HepG2 (cell line): Measurements from ENCODE around the gene PCAT6.

Source experiments
- HNRNPH1 ChIP-seq: fragments of 200-400 bp; formaldehyde crosslinking; optimal IDR thresholded peaks from 2 replicates; pipeline ENCODE3; 2017; ENCODE audit warnings: mild to moderate bottlenecking, low read depth, low read length
- MAF1 ChIP-seq: sonication (generic); formaldehyde crosslinking; IDR thresholded peaks from 2 replicates; pipeline ENCODE4 v1.5.0; 2020; ENCODE audit warnings: missing genetic modification reagents, borderline replicate concordance
- RAD21 ChIP-seq: fragments of 450-650 bp; formaldehyde crosslinking; IDR thresholded peaks from 2 replicates; pipeline ENCODE4 v1.5.0; 2020; ENCODE audit warnings: mild to moderate bottlenecking
- RFX5 ChIP-seq: IDR thresholded peaks from 2 replicates; pipeline ENCODE4 v1.6.1; 2011; ENCODE audit warnings: low read depth, low read length, improper control_type of control experiment
- ZFYVE20 ChIP-seq: sonication (generic); formaldehyde crosslinking; IDR thresholded peaks from 2 replicates; pipeline ENCODE4 v1.8.0; 2023; ENCODE audit warnings: low read depth, mild to moderate bottlenecking, moderate library complexity, missing genetic modification reagents, borderline replicate concordance
- ZKSCAN1 ChIP-seq: fragments of 150-350 bp; IDR thresholded peaks from 2 replicates; pipeline ENCODE4 v1.6.1; 2014; ENCODE audit warnings: low read length
- ZNF17 ChIP-seq: sonication (generic); formaldehyde crosslinking; IDR thresholded peaks from 2 replicates; pipeline ENCODE4 v1.5.0; 2020; ENCODE audit warnings: mild to moderate bottlenecking, missing genetic modification reagents
- ZNF616 ChIP-seq: sonication (generic); formaldehyde crosslinking; IDR thresholded peaks from 2 replicates; pipeline ENCODE4 v1.5.0; 2020; ENCODE audit warnings: low read depth, mild to moderate bottlenecking, missing genetic modification reagents
- ZNF782 ChIP-seq: sonication (generic); formaldehyde crosslinking; IDR thresholded peaks from 2 replicates; pipeline ENCODE4 v1.4.0; 2020; ENCODE audit warnings: missing genetic modification reagents, mild to moderate bottlenecking, borderline replicate concordance
- TF ChIP-seq, protein P1 (sequence below), 2 experiments: fragments of 450-650 bp in 1 of 2; sonication (generic) in 1 of 2; formaldehyde crosslinking in 1 of 2; IDR thresholded peaks; 2 replicates each; pipeline versions ENCODE4 v1.6.1 to v1.8.0; 2016 to 2022; ENCODE audit warnings: antibody characterized with exemption in 1 of 2, mild to moderate bottlenecking in 1 of 2, missing genetic modification reagents in 1 of 2
- TF ChIP-seq, protein P2 (sequence below): sonication (generic); formaldehyde crosslinking; IDR thresholded peaks from 2 replicates; pipeline ENCODE4 v1.5.0; 2020; ENCODE audit warnings: mild to moderate bottlenecking, missing genetic modification reagents, moderate library complexity
- TF ChIP-seq, protein P3 (sequence below), 2 experiments: IDR thresholded peaks; 2 replicates each; pipeline ENCODE4 v1.6.1; 2011 to 2012; ENCODE audit warnings: low read length in 2 of 2, borderline replicate concordance in 1 of 2, low read depth in 1 of 2, mild to moderate bottlenecking in 1 of 2, moderate library complexity in 1 of 2
- TF ChIP-seq, protein P4 (sequence below): sonication (generic); formaldehyde crosslinking; IDR thresholded peaks from 2 replicates; pipeline ENCODE4 v1.5.1; 2020; ENCODE audit warnings: mild to moderate bottlenecking, missing genetic modification reagents, borderline replicate concordance

DNA sequence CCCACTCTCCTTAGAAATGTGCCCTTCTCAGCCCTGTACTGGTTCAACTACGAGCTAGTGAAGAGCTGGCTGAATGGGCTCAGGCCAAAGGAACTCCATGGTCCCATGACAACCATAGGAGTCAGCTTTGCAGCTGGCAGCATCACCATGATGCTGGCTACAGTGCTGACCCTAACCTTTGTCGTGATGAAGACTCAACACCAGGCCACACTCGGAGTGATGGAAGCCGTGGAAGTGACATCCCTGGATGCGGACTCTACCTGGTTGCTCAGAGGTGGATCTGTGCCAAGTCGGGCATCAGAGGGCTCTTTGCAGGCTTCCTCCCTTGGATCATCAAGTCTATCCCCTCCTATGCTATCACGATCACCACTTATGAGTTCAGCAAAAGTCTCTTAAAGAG lies 14.1 kb upstream of the PCAT6 start:
- TF ChIP-seq MAF1, result no peak
- no peak for TF ChIP-seq ZNF782
- TF ChIP-seq ZFYVE20 (CRISPR knock-in tag), result no peak
- TF ChIP-seq, protein P1, sequence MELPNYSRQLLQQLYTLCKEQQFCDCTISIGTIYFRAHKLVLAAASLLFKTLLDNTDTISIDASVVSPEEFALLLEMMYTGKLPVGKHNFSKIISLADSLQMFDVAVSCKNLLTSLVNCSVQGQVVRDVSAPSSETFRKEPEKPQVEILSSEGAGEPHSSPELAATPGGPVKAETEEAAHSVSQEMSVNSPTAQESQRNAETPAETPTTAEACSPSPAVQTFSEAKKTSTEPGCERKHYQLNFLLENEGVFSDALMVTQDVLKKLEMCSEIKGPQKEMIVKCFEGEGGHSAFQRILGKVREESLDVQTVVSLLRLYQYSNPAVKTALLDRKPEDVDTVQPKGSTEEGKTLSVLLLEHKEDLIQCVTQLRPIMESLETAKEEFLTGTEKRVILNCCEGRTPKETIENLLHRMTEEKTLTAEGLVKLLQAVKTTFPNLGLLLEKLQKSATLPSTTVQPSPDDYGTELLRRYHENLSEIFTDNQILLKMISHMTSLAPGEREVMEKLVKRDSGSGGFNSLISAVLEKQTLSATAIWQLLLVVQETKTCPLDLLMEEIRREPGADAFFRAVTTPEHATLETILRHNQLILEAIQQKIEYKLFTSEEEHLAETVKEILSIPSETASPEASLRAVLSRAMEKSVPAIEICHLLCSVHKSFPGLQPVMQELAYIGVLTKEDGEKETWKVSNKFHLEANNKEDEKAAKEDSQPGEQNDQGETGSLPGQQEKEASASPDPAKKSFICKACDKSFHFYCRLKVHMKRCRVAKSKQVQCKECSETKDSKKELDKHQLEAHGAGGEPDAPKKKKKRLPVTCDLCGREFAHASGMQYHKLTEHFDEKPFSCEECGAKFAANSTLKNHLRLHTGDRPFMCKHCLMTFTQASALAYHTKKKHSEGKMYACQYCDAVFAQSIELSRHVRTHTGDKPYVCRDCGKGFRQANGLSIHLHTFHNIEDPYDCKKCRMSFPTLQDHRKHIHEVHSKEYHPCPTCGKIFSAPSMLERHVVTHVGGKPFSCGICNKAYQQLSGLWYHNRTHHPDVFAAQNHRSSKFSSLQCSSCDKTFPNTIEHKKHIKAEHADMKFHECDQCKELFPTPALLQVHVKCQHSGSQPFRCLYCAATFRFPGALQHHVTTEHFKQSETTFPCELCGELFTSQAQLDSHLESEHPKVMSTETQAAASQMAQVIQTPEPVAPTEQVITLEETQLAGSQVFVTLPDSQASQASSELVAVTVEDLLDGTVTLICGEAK (IDR thresholded peaks at IDR 0.05), result no peak
- TF ChIP-seq, protein P1 (CRISPR knock-in tag; IDR thresholded peaks at IDR 0.05), result no peak
- TF ChIP-seq ZKSCAN1, result no peak
- TF ChIP-seq ZNF616, result no peak
- TF ChIP-seq, protein P2, sequence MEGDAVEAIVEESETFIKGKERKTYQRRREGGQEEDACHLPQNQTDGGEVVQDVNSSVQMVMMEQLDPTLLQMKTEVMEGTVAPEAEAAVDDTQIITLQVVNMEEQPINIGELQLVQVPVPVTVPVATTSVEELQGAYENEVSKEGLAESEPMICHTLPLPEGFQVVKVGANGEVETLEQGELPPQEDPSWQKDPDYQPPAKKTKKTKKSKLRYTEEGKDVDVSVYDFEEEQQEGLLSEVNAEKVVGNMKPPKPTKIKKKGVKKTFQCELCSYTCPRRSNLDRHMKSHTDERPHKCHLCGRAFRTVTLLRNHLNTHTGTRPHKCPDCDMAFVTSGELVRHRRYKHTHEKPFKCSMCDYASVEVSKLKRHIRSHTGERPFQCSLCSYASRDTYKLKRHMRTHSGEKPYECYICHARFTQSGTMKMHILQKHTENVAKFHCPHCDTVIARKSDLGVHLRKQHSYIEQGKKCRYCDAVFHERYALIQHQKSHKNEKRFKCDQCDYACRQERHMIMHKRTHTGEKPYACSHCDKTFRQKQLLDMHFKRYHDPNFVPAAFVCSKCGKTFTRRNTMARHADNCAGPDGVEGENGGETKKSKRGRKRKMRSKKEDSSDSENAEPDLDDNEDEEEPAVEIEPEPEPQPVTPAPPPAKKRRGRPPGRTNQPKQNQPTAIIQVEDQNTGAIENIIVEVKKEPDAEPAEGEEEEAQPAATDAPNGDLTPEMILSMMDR (CRISPR knock-in tag), result no peak
- TF ChIP-seq, protein P3, sequence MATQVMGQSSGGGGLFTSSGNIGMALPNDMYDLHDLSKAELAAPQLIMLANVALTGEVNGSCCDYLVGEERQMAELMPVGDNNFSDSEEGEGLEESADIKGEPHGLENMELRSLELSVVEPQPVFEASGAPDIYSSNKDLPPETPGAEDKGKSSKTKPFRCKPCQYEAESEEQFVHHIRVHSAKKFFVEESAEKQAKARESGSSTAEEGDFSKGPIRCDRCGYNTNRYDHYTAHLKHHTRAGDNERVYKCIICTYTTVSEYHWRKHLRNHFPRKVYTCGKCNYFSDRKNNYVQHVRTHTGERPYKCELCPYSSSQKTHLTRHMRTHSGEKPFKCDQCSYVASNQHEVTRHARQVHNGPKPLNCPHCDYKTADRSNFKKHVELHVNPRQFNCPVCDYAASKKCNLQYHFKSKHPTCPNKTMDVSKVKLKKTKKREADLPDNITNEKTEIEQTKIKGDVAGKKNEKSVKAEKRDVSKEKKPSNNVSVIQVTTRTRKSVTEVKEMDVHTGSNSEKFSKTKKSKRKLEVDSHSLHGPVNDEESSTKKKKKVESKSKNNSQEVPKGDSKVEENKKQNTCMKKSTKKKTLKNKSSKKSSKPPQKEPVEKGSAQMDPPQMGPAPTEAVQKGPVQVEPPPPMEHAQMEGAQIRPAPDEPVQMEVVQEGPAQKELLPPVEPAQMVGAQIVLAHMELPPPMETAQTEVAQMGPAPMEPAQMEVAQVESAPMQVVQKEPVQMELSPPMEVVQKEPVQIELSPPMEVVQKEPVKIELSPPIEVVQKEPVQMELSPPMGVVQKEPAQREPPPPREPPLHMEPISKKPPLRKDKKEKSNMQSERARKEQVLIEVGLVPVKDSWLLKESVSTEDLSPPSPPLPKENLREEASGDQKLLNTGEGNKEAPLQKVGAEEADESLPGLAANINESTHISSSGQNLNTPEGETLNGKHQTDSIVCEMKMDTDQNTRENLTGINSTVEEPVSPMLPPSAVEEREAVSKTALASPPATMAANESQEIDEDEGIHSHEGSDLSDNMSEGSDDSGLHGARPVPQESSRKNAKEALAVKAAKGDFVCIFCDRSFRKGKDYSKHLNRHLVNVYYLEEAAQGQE (IDR thresholded peaks at IDR 0.05; ENCODE audit: borderline replicate concordance in 1 of 2, low read depth in 1 of 2, low read length in 2 of 2), result no peak
- TF ChIP-seq HNRNPH1, result no peak
- TF ChIP-seq RAD21 (CRISPR knock-in tag), result no peak
- TF ChIP-seq, protein P4, sequence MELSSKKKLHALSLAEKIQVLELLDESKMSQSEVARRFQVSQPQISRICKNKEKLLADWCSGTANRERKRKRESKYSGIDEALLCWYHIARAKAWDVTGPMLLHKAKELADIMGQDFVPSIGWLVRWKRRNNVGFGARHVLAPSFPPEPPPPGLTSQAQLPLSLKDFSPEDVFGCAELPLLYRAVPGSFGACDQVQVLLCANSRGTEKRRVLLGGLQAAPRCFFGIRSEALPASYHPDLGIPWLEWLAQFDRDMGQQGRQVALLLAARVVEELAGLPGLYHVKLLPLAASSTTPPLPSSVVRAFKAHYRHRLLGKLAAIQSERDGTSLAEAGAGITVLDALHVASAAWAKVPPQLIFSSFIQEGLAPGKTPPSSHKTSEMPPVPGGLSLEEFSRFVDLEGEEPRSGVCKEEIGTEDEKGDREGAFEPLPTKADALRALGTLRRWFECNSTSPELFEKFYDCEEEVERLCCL (CRISPR knock-in tag), result no peak
- TF ChIP-seq ZNF17 (CRISPR knock-in tag), result no peak
- no peak for TF ChIP-seq RFX5
